ENCODE results near the gene PIGT. TPM values are rescaled to one million over a fixed set of nuclear protein-coding genes. Genes with fewer than 3 reads are reported as not detected.

Gene PIGT
- total RNA-seq, 1 experiment from 2014 or later, result 63.7 TPM

- TF ChIP-seq ATF6 (CRISPR knock-in tag; IDR thresholded peaks at IDR 0.05) (no peak), CREM (CRISPR knock-in tag; IDR thresholded peaks at IDR 0.05) (no peak), FOXP1 (CRISPR knock-in tag; IDR thresholded peaks at IDR 0.05; ENCODE audit: borderline replicate concordance) (no peak), ATF3 (CRISPR knock-in tag; conservative IDR thresholded peaks at IDR 0.05) (no peak), RELA (CRISPR knock-in tag; IDR thresholded peaks at IDR 0.05; ENCODE audit: borderline replicate concordance) (no peak)
- TF ChIP-seq, protein P1, sequence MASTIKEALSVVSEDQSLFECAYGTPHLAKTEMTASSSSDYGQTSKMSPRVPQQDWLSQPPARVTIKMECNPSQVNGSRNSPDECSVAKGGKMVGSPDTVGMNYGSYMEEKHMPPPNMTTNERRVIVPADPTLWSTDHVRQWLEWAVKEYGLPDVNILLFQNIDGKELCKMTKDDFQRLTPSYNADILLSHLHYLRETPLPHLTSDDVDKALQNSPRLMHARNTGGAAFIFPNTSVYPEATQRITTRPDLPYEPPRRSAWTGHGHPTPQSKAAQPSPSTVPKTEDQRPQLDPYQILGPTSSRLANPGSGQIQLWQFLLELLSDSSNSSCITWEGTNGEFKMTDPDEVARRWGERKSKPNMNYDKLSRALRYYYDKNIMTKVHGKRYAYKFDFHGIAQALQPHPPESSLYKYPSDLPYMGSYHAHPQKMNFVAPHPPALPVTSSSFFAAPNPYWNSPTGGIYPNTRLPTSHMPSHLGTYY (CRISPR knock-in tag; IDR thresholded peaks at IDR 0.05), result no peak
These were observed 28.7 kb upstream of the PIGT start (continued) for GRCh38 chr20:45387274-45387673.

- no peak for TF ChIP-seq GRHL2 (CRISPR knock-in tag; IDR thresholded peaks at IDR 0.05; ENCODE audit: insufficient replicate concordance, severe bottlenecking)
- TF ChIP-seq FOXK1 (CRISPR knock-in tag; IDR thresholded peaks at IDR 0.05), result no peak
- TF ChIP-seq MXD4 (CRISPR knock-in tag; IDR thresholded peaks at IDR 0.05; ENCODE audit: borderline replicate concordance), result no peak
- TF ChIP-seq CTCF (IDR thresholded peaks at IDR 0.05), result no peak
- DNase-seq (ENCODE audit: low spot score) (no peak), ATAC-seq (no peak)
- ChIA-PET POLR2A (no interaction called here), CTCF (interaction anchor here (2.8 kb wide), 1 partner anchor 17 kb away, joined by 25 read pairs; no protein-coding TSS in a partner anchor)
- H3K27me3 Mint-ChIP-seq (ENCODE audit: low read depth), result no peaks in the 10 kb centered on the region; the same call in 1 of the 2 replicates
- no peak overlapping the region for H3K4me3 Mint-ChIP-seq
- no peaks in the 10 kb centered on the region for H3K36me3 Mint-ChIP-seq
- no peak overlapping the region for H3K27ac Mint-ChIP-seq
- H3K9me3 Mint-ChIP-seq, result no peaks in the 10 kb centered on the region
- H3K4me1 Mint-ChIP-seq, result no peaks in the 10 kb centered on the region
These were observed 25.0 kb upstream of the PIGT start for GRCh38 chr20:45390931-45391330.

GRCh38 chr20:45391559-45391958 lies 24.4 kb upstream of the PIGT start:
- POLR2A ChIA-PET, result no interaction called here
- no peaks in the 10 kb centered on the region for H3K9me3 Mint-ChIP-seq
- H3K4me1 Mint-ChIP-seq, result no peaks in the 10 kb centered on the region
- H3K36me3 Mint-ChIP-seq, result no peaks in the 10 kb centered on the region
- no peaks in the 10 kb centered on the region for H3K27me3 Mint-ChIP-seq (ENCODE audit: low read depth)
- ATAC-seq (no peak), DNase-seq (ENCODE audit: low spot score) (no peak)
- no peak overlapping the region for H3K27ac Mint-ChIP-seq
- no peak overlapping the region for H3K4me3 Mint-ChIP-seq
- CTCF ChIA-PET, result interaction anchor here (2.8 kb wide), 1 partner anchor 18 kb away, joined by 25 read pairs; no protein-coding TSS in a partner anchor
- TF ChIP-seq PRRX2 (CRISPR knock-in tag; IDR thresholded peaks at IDR 0.05), result no peak
- TF ChIP-seq HMGA2 (CRISPR knock-in tag; IDR thresholded peaks at IDR 0.05), result no peak
- TF ChIP-seq, protein P2, sequence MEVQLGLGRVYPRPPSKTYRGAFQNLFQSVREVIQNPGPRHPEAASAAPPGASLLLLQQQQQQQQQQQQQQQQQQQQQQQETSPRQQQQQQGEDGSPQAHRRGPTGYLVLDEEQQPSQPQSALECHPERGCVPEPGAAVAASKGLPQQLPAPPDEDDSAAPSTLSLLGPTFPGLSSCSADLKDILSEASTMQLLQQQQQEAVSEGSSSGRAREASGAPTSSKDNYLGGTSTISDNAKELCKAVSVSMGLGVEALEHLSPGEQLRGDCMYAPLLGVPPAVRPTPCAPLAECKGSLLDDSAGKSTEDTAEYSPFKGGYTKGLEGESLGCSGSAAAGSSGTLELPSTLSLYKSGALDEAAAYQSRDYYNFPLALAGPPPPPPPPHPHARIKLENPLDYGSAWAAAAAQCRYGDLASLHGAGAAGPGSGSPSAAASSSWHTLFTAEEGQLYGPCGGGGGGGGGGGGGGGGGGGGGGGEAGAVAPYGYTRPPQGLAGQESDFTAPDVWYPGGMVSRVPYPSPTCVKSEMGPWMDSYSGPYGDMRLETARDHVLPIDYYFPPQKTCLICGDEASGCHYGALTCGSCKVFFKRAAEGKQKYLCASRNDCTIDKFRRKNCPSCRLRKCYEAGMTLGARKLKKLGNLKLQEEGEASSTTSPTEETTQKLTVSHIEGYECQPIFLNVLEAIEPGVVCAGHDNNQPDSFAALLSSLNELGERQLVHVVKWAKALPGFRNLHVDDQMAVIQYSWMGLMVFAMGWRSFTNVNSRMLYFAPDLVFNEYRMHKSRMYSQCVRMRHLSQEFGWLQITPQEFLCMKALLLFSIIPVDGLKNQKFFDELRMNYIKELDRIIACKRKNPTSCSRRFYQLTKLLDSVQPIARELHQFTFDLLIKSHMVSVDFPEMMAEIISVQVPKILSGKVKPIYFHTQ (CRISPR knock-in tag; IDR thresholded peaks at IDR 0.05), result no peak
- no peak for TF ChIP-seq ZNF425 (CRISPR knock-in tag; conservative IDR thresholded peaks at IDR 0.05)
- TF ChIP-seq ZNF423 (CRISPR knock-in tag; IDR thresholded peaks at IDR 0.05), result no peak
- TF ChIP-seq CDX4 (CRISPR knock-in tag; IDR thresholded peaks at IDR 0.05; ENCODE audit: borderline replicate concordance), result no peak
- TF ChIP-seq USF2 (CRISPR knock-in tag; IDR thresholded peaks at IDR 0.05), result no peak
- TF ChIP-seq ZNF121 (CRISPR knock-in tag; IDR thresholded peaks at IDR 0.05), result no peak
- no peak for TF ChIP-seq ATF6 (CRISPR knock-in tag; IDR thresholded peaks at IDR 0.05)
